HG03135 (cell line): ENCODE data around the gene GABPB1.

Experiments used
- ATAC-seq: cut with Tn5 transposase; IDR thresholded peaks from one replicate; pipeline ENCODE4 v1.9.1; 2021; ENCODE audit warnings: mild to moderate bottlenecking, moderate library complexity; ENCODE audit not compliant: unreplicated experiment

Gene GABPB1

DNA sequence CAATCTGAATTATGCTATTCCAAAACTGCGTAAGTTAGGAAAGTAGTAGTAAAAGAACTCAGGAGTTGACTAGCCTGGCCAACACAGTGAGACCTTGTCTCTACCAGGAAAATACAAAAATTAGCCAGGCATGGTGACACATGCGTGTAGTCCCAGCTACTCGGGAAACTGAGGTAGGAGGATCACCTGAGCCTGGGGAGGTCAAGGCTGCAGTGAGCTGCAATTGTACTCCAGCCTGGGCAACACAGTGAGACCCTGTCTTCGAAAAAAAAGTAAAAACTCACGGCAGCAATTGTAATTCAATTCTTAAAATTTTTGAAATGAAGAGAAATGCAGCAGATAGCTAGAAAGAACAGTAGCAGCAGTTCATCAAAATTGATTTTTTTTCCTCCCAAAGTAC lies 9.7 kb downstream of the GABPB1 start:
- ATAC-seq = no peak

GRCh38 chr15:50344006-50344464 lies 11.0 kb downstream of the GABPB1 start:
- no peak for ATAC-seq

GRCh38 chr15:50341616-50342136 lies 13.3 kb downstream of the GABPB1 start:
- ATAC-seq = no peak

GRCh38 chr15:50340416-50340815 lies 14.6 kb downstream of the GABPB1 start:
- ATAC-seq = no peak

DNA sequence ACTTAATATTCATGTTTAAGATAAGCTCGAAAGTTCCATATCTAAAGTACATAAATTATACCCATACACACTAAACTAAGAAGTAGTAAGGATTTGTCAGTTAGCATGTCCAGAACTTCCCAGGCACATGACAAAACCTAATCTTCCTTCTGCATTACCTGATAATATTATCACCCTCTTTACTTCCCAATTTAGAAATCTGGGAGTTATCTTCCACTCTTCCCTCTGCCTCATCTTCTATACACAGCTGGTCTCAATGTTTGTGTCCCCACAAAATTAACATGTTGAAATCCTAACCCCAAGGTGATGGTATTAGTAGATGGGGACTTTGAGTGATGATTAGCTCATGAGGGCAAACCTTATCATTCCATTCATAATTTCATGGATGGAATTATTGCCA lies 15.3 kb downstream of the GABPB1 start:
- ATAC-seq = no peak

GRCh38 chr15:50335251-50335650 lies 19.7 kb downstream of the GABPB1 start:
- no peak for ATAC-seq

- ATAC-seq = no peak
These were observed 21.8 kb downstream of the GABPB1 start for GRCh38 chr15:50333229-50333628.

GRCh38 chr15:50330921-50331320 lies 24.1 kb downstream of the GABPB1 start:
- no peak for ATAC-seq

DNA sequence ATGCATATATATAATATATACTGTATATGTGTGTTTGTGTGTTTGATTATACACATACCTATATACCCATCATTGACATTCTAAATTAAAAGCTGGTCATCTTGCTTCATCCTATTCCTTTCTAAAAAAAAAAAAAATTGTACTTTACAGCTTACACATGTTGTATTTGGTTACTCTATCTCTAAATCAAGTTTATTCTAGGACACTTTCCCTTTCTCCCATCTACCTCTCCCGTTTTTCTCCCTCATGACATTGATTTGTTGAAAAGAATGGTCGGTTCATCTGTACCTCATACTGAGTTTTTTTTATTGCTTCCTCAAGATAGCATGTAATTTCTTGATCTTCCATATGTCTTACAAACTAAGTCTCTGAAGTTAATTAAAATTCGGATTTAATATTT lies 26.9 kb downstream of the GABPB1 start:
- no peak for ATAC-seq

DNA sequence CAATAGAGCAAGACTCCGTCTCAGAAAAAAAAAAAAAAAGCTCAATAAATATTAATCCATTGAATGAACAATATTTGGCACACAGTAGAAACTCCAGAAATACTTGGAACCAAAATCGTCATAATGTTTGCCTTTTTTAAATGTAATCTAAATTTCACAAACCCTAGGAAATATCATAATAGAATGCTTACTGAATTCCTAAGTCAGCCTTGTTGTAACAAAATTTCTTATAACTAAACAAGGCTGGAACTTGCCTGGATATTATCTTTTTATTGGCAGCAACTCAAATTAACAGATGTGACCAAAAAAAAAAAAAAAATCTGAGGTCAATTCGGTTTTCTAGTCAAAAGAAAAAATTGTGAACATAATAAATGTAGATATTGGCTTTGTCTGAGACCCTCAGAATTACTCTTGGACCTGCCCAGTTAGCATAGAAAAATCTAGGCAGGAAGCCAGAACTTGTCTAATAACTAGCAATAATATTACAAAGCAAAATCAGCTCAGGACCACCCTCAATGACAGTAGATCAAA lies 33.3 kb downstream of the GABPB1 start:
- no peak for ATAC-seq

DNA sequence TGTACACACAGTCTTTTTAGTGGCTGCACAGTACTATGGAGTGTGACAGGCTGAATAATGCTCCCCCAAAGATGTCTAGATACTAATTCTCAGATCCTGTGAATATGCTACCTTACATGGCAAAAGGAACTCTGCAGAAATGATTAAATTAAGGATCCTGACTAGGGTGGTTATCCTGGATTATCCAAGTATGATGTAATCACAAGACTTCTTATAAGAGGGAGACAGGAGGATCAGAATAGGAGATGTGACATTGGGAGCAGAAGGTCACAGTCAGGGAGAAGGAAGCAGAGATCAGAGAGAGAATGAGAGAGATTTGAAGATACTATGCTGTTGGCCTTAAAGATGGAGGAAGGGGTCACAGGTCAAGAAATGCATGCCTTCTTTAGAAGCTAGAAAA lies 34.5 kb downstream of the GABPB1 start:
- no peak for ATAC-seq

- no peak for ATAC-seq
These were observed 36.3 kb downstream of the GABPB1 start for GRCh38 chr15:50318697-50319096.

- no peak for ATAC-seq
These were observed 39.0 kb downstream of the GABPB1 start for GRCh38 chr15:50315814-50316630.

GRCh38 chr15:50312636-50313035 lies 42.4 kb downstream of the GABPB1 start:
- no peak for ATAC-seq

GRCh38 chr15:50307799-50308198 lies 47.2 kb downstream of the GABPB1 start:
- ATAC-seq = no peak

- no peak for ATAC-seq
These were observed 50.2 kb downstream of the GABPB1 start for GRCh38 chr15:50304836-50305235.

DNA sequence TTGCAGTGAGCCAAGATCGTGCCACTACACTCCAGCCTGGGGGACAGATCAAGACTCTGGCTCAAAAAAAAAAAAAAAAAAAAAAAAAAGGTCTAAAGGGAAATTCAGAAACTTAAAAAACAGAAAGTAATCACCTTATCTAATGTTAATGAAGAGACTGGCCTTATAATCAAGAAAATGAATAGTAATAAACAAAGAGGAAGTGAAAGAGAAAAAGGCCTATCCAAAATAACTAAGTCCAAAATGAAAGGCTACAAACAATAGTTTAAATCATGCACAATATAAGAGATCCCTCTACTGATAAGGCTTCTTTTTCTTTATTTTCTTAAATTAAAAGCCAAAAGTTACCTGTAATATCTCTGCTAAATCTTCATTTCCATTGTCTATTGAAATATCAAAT lies 52.4 kb downstream of the GABPB1 start:
- no peak for ATAC-seq

- ATAC-seq = no peak
These were observed 56.7 kb downstream of the GABPB1 start for GRCh38 chr15:50298340-50298739.

- no peak for ATAC-seq
These were observed 59.0 kb downstream of the GABPB1 start for GRCh38 chr15:50295966-50296365.

DNA sequence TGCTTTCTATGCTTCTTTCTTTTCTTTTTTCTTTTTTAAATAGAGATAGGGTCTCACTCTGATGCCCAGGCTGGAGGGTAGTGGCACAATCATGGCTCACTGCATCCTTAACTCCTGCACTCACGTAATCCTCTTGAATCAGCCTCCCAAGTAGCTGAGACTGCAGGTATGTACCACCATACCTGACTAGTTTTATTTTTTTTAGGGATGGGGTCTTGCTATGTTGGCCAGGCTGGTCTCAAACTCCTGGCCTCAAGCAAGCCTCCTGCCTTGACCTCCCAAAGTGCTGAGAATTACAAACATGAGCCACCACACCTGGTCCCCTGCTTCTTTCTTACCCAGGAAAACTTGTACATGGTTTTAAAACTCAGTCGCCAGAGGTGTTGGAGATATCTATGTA lies 65.2 kb downstream of the GABPB1 start:
- ATAC-seq = no peak

GRCh38 chr15:50287324-50288116 lies 67.5 kb downstream of the GABPB1 start:
- no peak for ATAC-seq

- no peak for ATAC-seq
These were observed 73.6 kb downstream of the GABPB1 start for GRCh38 chr15:50281427-50281826.
